ENCODE results near the gene JAK3. TPM values are rescaled to one million over a fixed set of nuclear protein-coding genes. Genes with fewer than 3 reads are reported as not detected.
"Not testable (repeated sequence)": the region's sequence is repeated elsewhere in the genome, so short reads cannot be mapped to it uniquely, and the experiment has no call there.

JAK3 gene
- total and polyA plus RNA-seq, 2 donors (not counting 1 experiment from before 2014, with no cell fraction given), result 1.1 to 1.2 TPM

- peaks cover under 1% of the 10 kb centered on the region for H3K27me3 ChIP-seq (ENCODE audit: control insufficient read depth, insufficient read depth, low read length)
- H3K4me1 ChIP-seq (ENCODE audit: control insufficient read depth, extremely low read depth, insufficient read depth, low read length), result no peaks in the 10 kb centered on the region
- H3K36me3 ChIP-seq (ENCODE audit: control insufficient read depth, insufficient read depth, low read length), result no peaks in the 10 kb centered on the region
- H4K20me1 ChIP-seq (ENCODE audit: control insufficient read depth, extremely low read depth, insufficient read depth, low read length), result no peaks in the 10 kb centered on the region
- no peak overlapping the region for H3K4me2 ChIP-seq (ENCODE audit: extremely low read depth, insufficient read depth, low read length)
- no peak overlapping the region for H2AFZ ChIP-seq (ENCODE audit: low read length)
- no peaks in the 10 kb centered on the region for H3K79me2 ChIP-seq (ENCODE audit: control insufficient read depth, insufficient read depth, low read length)
- H3K9ac ChIP-seq (ENCODE audit: insufficient read depth, low read length), result no peak overlapping the region
- no peak for TF ChIP-seq CTCF (conservative IDR thresholded peaks at IDR 0.05 in 1 of 2, IDR thresholded peaks at IDR 0.05 in 1 of 2; ENCODE audit: low read depth in 1 of 2, low read length in 2 of 2)
- no peak for TF ChIP-seq EZH2 (IDR thresholded peaks at IDR 0.05; ENCODE audit: low read length, missing control alignments)
- no peak for DNase-seq (ENCODE audit: low read depth in 2 of 2)
- no peaks in the 10 kb centered on the region for H3K9me3 ChIP-seq (ENCODE audit: control insufficient read depth, insufficient read depth, low read depth, low read length)
- no peak overlapping the region for H3K4me3 ChIP-seq (replicated peaks in 1 of 4; ENCODE audit: control extremely low read depth in 1 of 4, insufficient read depth in 1 of 4, low read depth in 3 of 4, low read length in 4 of 4)
- no peak overlapping the region for H3K27ac ChIP-seq (ENCODE audit: insufficient read depth, low read length)
Observed at GRCh38 chr19:17788632-17789031, 59.1 kb downstream of the JAK3 start.

GRCh38 chr19:17787274-17787913, 60.4 kb downstream of the JAK3 start:
- no peaks in the 10 kb centered on the region for H4K20me1 ChIP-seq (ENCODE audit: control insufficient read depth, extremely low read depth, insufficient read depth, low read length)
- no peak for DNase-seq (ENCODE audit: low read depth in 2 of 2)
- TF ChIP-seq EZH2 (IDR thresholded peaks at IDR 0.05; ENCODE audit: low read length, missing control alignments) (no peak), CTCF (conservative IDR thresholded peaks at IDR 0.05 in 1 of 2, IDR thresholded peaks at IDR 0.05 in 1 of 2; ENCODE audit: low read depth in 1 of 2, low read length in 2 of 2) (no peak)
- no peak overlapping the region for H3K4me2 ChIP-seq (ENCODE audit: extremely low read depth, insufficient read depth, low read length)
- no peaks in the 10 kb centered on the region for H3K27me3 ChIP-seq (ENCODE audit: control insufficient read depth, insufficient read depth, low read length)
- no peak overlapping the region for H3K9ac ChIP-seq (ENCODE audit: insufficient read depth, low read length)
- H3K27ac ChIP-seq (ENCODE audit: insufficient read depth, low read length), result no peak overlapping the region
- no peaks in the 10 kb centered on the region for H3K36me3 ChIP-seq (ENCODE audit: control insufficient read depth, insufficient read depth, low read length)
- no peaks in the 10 kb centered on the region for H3K4me1 ChIP-seq (ENCODE audit: control insufficient read depth, extremely low read depth, insufficient read depth, low read length)
- H3K79me2 ChIP-seq (ENCODE audit: control insufficient read depth, insufficient read depth, low read length), result no peaks in the 10 kb centered on the region
- H3K9me3 ChIP-seq (ENCODE audit: control insufficient read depth, insufficient read depth, low read depth, low read length), result no peaks in the 10 kb centered on the region
- no peak overlapping the region for H3K4me3 ChIP-seq (replicated peaks in 1 of 4; ENCODE audit: control extremely low read depth in 1 of 4, insufficient read depth in 1 of 4, low read depth in 3 of 4, low read length in 4 of 4)
- H2AFZ ChIP-seq (ENCODE audit: low read length), result no peak overlapping the region

GRCh38 chr19:17784201-17785008, 63.4 kb downstream of the JAK3 start:
- Histone ChIP-seq H3K79me2 (ENCODE audit: control insufficient read depth, insufficient read depth, low read length) (no peaks in the 10 kb centered on the region), H3K9me3 (ENCODE audit: control insufficient read depth, insufficient read depth, low read depth, low read length) (no peaks in the 10 kb centered on the region), H3K27me3 (ENCODE audit: control insufficient read depth, insufficient read depth, low read length) (no peaks in the 10 kb centered on the region), H3K27ac (ENCODE audit: insufficient read depth, low read length) (no peak overlapping the region), H3K9ac (ENCODE audit: insufficient read depth, low read length) (no peak overlapping the region), H3K4me3 (replicated peaks in 1 of 4; ENCODE audit: control extremely low read depth in 1 of 4, insufficient read depth in 1 of 4, low read depth in 3 of 4, low read length in 4 of 4) (no peak overlapping the region), H3K4me2 (ENCODE audit: extremely low read depth, insufficient read depth, low read length) (no peak overlapping the region), H2AFZ (ENCODE audit: low read length) (peak overlapping the region; percentile 62), H4K20me1 (ENCODE audit: control insufficient read depth, extremely low read depth, insufficient read depth, low read length) (no peaks in the 10 kb centered on the region), H3K36me3 (ENCODE audit: control insufficient read depth, insufficient read depth, low read length) (no peaks in the 10 kb centered on the region), H3K4me1 (ENCODE audit: control insufficient read depth, extremely low read depth, insufficient read depth, low read length) (no peaks in the 10 kb centered on the region)
- DNase-seq (ENCODE audit: low read depth in 2 of 2), result peak; percentile 28 to 60
- no peak for TF ChIP-seq EZH2 (IDR thresholded peaks at IDR 0.05; ENCODE audit: low read length, missing control alignments)
- TF ChIP-seq CTCF (conservative IDR thresholded peaks at IDR 0.05 in 1 of 2, IDR thresholded peaks at IDR 0.05 in 1 of 2; ENCODE audit: low read depth in 1 of 2, low read length in 2 of 2), result peak; percentile 79 to 87

GRCh38 chr19:17783721-17784120, 64.1 kb downstream of the JAK3 start:
- H3K79me2 ChIP-seq (ENCODE audit: control insufficient read depth, insufficient read depth, low read length); H3K27ac ChIP-seq (ENCODE audit: insufficient read depth, low read length); H3K9ac ChIP-seq (ENCODE audit: insufficient read depth, low read length); H3K9me3 ChIP-seq (ENCODE audit: control insufficient read depth, insufficient read depth, low read depth, low read length); H2AFZ ChIP-seq (ENCODE audit: low read length); H3K4me3 ChIP-seq (replicated peaks in 1 of 4; ENCODE audit: control extremely low read depth in 1 of 4, insufficient read depth in 1 of 4, low read depth in 3 of 4, low read length in 4 of 4); DNase-seq (ENCODE audit: low read depth in 2 of 2); H3K36me3 ChIP-seq (ENCODE audit: control insufficient read depth, insufficient read depth, low read length); H3K27me3 ChIP-seq (ENCODE audit: control insufficient read depth, insufficient read depth, low read length); H3K4me2 ChIP-seq (ENCODE audit: extremely low read depth, insufficient read depth, low read length); H4K20me1 ChIP-seq (ENCODE audit: control insufficient read depth, extremely low read depth, insufficient read depth, low read length); H3K4me1 ChIP-seq (ENCODE audit: control insufficient read depth, extremely low read depth, insufficient read depth, low read length): not testable (repeated sequence)
